8988T (cell line): ENCODE data around the gene SSUH2.
"Not testable (repeated sequence)": the region's sequence is repeated elsewhere in the genome, so short reads cannot be mapped to it uniquely, and the experiment has no call there.

Experiments used
- DNase-seq: peaks from one replicate; pipeline ENCODE4 v3.0.0; 2011

SSUH2 gene

DNA sequence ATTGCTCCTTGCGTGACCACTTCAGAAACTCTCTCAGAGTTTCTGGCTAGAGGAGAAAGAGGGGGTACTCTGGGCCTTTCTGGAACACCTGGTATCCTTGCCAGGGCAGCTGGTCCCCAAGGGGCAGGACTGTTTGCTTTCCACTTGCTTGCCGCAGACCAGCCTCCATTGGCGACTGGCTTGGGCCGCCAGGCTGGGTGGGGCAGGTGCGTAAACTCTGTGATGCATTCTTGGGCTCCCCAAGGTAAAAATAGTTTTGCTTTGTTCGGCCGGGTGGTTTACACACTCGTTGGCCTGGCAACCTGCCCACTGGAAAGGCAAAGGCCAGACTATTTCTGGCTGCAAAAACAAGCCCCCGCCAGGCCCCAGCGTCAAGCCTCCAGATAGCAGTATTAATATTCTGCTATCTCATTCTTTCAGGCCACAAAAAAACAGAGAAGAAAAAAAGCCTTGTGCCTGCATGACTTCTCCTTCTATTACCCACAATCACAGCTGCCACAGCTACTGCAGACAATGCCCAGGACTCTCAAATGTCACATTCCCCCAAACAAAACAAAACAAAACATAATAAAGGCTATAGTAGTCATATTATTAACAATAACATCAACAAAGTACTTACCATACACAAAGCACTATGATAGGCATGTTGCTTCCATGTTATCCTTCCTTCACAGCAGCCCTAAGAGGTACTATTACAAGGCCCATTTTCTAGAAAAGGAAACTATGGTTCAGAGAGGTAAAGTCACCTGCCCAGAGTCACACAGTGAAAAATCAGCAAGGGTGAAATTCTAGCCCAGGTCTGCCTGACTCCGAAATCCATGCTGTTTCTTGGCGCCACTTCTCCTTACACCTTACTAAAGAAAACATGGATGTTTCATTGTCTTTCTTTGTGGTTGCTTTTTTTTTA, 14.0 kb upstream of the SSUH2 start:
- DNase-seq = no peak

DNA sequence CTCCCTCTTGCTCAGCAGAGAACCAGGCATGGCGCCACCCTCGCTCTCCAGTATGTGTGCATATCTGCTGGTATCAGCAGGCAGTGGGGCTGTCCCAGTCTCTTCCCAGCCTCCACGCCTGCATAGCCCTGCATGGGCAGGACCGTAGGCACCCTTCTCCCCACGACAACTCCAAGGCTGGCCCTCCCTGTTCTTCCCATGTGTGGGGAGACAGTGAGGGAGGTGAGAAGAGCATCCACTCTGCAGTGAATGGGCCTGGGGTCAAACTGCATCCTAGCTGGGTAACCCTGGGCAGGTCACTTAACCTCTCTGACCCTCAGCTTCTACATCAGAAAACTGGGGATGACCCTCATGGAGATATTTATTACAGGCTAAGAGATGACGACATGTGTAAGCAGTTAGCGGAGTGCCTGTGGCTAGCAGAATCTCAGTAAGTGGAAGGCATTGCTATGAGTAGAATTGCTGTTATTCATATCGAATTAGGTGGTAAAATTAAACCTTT, 13.3 kb upstream of the SSUH2 start:
- DNase-seq = no peak

DNA sequence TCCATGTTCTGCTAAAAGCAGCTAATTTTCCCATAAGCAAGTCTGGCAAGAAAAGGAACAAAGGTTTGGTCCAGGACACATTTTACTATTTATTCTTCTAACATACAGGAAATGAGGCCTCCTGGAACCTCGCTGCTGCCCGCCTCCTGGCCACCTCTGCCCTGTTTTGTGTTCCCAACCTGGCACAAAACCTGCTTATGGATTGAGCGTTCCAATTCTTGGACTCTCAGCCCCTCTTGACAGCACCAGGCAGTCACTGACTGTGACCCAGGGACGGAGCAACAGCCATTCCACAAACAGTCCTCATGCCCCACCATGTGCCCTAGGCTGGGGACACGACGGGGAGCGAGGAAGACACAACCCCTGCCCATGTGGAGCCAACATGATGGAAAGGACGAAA, 11.6 kb upstream of the SSUH2 start:
- DNase-seq = no peak

DNA sequence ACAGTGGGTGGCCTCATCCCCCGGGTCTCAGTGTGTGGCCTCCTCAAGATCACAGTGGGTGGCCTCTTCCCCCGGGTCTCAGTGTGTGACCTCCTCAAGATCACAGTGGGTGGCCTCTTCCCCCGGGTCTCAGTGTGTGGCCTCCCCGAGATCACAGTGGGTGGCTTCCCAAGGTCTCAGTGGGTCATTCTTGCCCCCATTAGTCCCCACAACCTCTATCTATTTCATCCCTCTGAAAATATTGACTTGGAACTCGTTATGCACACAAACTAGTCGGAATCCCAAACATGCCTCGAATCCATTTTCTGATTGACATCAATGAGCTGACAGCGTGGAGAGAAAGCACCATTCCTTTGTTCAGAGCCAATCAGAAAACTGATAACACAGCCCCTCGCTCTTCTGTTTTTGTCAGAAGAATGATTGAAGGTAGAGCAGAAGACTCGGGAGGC, 10.8 kb upstream of the SSUH2 start:
- no peak for DNase-seq

DNA sequence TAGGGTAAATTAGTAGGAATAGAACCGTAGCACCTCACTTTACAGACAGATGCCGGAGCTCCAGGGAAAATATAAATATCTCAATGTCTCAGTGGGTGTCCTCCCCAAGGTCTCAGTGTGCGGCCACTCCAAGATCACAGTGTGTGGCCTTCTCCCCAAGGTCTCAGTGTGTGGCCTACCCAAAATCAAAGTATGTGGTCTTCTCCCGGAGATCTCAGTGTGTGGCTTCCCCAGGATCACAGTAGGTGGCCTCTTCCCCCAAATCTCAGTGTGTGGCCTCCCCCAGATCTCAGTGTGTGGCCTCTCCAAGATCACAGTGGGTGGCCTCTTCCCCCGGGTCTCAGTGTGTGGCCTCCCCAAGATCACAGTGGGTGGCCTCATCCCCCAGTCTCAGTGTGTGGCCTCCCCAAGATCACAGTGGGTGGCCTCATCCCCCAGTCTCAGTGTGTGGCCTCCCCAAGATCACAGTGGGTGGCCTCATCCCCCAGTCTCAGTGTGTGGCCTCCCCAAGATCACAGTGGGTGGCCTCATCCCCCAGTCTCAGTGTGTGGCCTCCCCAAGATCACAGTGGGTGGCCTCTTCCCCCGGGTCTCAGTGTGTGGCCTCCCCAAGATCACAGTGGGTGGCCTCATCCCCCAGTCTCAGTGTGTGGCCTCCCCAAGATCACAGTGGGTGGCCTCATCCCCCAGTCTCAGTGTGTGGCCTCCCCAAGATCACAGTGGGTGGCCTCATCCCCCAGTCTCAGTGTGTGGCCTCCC, 10.2 kb upstream of the SSUH2 start:
- DNase-seq = not testable (repeated sequence)

DNA sequence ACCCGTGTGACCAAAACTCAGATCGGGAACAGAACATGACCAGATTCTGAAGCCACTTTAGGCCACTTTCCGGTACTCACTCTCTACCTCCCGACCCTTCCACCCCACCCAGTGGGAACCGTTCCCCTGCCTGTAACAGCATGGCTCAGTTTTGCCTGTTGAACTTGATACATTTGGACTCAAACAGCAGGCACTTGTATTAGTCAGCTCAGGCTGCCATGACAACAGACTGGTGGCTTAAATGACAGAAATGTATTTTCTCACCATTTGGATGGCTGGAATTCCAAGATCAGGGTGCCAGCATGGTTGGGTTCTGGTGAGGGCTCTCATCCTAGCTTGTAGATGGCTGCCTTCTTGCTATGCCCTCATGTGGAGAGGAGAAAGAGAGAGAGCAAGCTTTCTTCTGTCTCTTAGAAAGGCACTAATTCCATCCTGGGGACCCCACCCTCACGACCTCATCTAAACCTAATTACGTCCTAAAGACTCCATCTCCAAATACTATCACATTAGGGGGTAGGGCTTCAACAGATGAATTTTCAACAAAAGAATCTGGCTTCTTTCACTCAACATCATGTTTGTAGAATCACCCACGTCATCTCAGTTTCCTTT, 9.3 kb upstream of the SSUH2 start:
- DNase-seq = no peak

DNA sequence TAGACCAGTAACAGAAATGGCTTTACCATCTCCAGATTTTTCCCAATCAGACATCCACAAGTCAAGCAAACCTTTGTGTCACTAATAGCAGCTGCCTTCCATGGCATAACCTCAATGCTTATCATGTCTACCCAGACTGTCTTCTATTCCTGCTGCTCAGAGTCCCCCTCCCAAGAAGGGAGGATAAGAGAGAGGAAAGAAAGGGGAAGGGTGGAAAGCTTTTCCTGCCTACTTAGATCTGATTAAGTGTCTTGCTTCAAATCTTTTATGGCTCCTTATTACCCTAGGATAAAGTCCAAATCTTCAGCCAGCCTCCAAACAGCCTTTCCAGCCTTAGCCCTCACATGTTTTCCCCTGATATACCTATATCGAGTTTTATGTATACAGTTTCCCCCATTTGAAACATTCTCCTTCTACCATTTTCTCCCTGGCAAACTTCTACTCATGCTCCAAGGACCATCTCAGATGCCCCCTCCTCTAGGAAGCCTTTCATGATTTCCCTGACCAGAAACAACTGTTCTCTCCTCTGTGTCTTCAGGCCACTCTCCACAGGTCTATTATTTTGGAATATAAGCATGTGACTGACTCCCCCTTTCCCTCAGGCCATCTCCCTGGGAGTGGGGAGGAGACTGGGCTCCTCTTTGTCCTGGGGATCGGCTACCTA, 7.9 kb upstream of the SSUH2 start:
- DNase-seq = no peak

DNA sequence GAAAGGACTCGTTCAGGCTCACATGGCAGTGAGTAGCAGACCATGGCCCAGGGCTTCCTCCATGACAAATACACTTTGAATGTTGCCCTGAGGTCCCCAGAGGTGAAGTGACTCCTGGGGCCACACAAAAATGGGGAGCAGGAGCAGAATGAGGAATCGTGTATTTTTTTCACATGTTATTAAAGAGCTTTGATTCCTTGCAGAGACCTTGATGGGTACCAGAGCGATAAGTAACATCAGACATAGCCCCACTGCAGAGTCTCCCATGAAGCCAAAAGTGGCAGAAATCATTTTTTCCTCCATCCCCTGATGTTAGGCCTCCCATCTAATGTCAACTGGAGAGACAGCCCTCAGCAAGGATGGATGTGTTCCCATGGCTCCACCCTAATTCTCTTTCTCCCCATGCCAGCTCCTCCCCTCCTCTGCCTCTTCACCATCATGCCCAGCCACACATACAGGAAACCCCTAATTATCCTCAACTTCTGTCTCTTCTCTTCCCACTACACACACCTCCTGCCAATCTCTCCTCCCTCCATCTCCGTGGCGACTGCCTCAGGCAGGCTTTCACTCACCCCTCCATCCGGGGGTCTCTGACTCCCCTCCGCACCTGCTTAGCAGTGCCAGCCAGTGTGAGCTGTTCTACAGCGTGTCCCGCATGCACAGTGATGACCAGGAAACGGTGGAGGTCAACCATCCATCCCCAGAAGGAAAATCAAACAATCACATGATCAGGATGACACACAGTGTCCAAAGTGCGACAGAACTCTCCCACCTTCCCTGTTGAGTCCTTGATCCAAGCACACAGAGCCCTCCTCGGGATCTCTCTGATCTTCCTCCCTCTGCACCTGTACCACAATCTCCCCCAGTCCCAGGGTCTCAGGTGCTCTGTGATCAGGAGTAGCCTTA, 7.1 kb upstream of the SSUH2 start:
- DNase-seq = no peak

DNA sequence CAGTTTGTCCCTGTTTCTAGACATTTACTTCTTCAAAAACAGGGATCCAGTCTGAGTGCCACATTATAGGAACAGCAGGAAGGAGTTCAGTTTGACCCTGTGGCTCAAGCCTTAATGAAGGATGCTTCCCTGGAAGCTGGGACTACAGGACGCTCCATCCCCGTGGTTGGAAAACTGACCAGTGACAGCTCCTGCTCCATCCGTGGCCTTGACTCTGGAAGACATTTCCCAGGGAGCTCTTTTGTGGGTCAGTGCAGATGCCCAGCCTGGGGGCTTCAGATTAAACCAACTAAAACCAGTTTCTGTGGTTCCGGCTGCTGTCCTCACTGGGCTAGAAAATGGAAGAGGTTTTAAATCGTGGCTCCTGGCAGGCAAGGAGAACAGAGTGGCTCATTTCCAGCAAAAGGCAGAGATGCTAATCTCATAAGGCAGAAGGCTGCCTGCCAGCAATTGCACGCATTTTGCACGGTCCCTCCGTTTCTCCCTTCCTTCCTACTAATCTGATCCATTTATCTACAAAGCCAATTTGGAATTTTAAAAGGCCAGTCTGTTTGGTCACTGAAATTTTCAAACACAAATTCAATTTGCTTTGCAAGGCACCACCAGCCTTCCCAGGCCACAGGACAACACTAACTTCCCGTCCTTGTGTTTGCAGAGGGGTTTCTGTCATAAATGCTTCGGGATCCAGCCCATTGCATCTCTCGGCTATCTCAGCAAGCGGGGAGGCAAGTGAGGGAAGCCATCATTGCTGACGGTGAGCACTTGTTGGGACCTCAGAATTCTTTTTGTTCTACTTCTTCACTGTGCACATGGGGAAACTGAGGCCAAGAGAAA, 6.2 kb upstream of the SSUH2 start:
- DNase-seq = no peak

DNA sequence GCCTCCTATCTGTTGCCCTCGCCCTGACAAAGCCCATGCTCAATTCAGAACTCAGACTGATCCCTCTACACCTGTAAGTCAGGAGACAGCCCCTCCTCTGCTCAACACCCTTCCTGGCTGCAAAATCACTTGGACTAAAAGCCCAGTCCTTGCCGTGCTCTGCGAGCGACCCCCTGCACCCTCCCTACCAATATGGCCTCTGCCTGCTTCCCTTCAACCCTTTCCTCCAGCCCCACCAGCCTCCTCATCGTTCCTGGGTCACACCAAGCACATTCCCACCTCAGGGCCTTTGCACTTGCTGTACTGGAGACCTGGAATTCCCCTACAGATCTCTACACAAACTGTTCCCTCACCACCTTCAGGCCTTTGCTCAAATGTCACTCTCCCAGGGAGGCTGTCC, 5.2 kb upstream of the SSUH2 start:
- no peak for DNase-seq

DNA sequence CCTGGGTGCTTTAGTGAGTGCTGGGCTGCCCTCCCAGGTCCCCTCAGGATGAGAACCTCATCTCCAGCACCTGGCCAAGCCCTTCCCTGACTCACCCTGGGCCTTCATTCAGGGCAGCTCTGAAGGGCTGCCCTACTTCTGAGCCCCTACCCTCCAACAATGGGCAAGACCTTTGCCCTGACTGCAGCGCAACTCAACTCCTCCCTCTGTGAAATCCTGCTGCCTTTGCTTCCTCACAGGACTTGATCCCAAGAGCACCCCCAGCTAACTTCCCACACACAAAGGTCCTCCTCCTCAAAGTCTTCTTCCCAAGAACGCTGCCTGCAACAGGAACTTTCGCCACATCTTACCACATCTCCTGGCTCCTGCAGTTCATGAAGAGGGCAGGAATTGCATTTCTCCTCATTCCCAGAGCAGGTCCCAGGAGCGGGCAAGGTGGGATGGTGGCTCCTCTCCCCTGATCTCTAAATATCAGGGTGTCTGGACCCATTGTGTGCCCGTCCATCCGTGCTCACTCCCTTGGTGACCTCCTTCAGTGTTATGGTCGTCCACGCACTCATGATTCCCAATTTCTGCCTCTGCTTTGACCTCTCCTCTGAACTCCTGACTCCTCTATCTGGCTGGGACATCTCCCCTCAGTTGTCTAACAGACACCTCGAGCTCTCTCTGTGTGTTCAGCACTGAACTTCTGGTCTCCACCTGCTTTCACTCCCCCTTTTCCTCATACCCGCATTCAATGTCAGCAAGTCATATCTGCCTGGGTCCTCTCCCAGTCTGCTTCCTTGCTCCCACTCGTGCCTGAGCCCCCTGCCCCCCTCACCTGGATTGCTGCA, 4.5 kb upstream of the SSUH2 start:
- DNase-seq = no peak

DNA sequence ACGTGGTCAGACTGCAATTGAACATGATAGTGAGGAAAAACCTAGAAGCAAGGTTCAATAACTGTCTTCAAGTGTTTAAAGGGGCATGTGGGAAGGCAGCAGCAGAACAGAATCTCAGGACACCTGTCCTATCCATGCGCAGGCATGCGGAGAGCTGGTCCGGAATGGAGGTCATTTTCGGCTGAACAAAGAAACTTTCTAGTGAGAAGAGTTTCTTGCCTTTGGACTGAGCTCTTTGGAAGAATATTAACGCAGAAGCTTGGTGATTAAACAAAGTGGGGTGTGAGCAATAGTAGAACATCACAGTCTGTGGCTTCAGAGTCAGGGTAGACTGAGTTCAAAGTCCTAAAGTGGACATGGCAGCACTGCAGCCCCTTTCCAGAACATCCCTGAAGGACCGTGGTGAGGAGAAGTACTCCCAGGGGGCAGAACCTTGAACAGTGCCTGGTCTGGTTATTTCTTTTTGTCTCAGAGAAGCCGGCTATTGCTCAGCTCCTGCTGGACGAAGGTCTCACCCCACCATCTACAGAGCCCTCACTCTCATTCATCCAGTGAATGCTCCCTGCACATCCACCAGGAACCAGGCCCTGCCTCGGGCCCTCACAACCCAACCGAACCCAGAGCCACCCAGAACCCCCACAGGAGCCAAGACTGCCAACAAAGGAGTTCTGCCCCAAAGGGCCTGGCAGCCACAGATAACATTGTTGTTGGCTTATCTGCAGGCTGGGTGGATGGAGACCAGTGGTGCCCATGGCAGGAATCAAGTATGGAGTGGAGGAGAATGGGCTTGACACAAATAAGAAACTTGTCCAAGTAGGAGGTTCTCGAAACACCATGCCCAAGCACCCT, 2.8 kb upstream of the SSUH2 start:
- no peak for DNase-seq

DNA sequence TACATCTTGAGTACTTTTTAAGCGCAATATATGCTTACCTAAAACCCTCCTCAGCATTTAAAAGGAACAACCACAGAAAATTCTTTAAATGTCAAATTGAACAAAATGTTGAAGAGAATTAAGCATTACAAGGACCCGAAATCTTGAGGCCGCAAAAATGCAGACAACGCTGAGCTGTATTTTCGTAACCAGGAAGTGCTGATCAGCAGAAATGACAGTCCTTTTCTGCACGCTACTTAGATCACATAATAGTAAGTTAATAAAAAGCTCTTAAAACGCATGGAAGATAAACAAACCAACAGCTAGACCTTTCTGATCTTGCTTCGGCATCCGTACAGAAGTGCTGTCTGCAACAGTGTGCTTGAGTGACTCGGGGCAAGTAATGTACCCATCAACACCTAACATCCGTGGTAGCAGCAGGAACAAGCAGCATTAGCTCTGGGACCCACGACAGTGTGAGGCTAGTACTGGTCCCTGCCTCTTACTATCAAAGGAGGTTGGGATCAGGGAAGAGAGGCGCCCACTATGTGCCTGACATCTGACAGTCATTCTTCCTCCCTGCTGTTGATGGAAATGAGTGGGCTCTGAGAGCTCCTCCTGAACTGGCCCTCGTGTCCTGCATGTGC, 1.8 kb upstream of the SSUH2 start:
- no peak for DNase-seq

DNA sequence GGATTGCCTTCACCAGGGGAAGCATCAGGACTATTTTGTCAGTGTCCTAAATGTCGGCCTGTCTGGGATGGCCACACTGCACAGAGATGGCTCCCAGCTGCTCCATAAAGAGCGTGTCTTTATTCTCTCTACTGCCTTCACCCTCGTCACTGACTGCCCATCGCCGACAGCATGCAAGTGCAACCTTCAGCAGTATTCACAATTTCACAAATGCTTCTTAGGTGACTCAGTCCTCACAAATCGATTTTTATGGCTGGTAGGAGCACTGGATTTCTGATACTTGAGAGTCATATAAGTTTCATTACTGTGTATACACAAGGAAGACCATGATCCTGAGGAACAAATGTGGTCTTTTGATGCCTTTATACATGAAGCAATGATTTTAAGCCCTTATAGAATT, 1.1 kb upstream of the SSUH2 start:
- no peak for DNase-seq

DNA sequence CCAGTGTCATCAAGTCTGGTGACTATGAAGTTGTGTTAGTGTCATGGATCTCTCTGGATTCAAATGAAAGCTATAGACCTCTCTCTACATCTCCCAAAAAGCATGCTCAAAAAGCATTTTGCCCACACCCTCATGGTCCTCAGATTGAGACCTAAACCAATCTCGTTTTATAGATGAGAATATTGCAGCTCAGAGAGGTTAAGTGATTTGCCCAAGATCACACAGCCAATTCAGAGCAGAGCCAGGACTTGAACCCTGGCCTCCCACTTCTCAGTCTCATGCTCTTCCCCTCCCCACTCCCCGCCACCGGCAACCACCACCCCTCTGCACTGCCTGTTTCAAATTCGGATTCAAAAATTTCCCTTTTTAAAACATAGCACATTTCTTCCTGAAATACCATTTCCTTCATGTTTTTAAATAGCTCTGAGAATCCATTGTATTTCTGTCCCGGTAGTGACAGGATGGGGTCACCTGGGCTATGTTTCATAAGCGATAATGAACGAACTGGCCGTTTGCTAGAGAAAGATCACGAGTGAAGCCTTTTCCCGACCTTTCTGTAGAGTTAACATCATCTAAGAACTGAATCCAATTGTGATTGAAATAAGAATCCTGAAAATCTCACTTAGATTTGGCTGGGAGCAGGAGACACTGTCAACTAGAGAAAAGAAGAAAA, 769 bp downstream of the SSUH2 start:
- no peak for DNase-seq

DNA sequence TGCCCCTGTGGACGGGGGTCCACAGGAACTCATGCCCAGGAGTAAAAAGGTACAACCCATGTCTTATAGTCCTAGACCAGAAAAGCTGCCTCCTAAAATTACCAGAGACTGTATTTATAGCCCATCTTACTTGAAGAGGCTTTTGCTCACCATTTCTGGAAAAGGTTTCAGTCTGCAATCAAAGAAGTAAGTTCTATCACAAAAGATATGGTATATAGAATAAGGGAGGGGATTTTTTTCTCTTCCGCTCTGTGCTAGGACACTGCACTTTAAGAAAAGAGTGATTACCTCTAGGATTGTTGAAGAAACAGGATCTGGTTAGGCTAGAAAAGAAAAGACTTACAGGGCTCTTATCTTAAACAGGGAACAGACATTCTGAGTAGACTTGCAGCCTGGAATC, 2.6 kb downstream of the SSUH2 start:
- DNase-seq = no peak

DNA sequence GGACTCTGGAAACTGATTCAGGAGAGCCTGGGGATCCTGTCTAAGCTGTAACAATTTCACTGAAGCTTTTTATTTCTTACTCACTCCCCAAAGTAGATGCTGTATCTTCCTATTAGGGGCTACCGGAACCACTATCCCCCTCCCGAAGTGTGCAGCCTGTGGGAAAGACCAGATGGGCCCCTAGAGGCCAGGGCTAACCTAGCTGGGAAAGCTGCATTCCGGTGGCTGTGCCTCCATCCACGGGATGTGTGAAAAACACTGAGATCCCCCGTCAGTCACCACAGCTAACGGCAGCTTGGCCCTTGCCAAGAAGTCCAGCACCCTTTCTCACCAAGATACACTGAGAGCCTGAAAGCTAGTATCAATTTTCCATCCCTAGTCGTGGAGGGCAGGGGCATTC, 3.1 kb downstream of the SSUH2 start:
- no peak for DNase-seq

DNA sequence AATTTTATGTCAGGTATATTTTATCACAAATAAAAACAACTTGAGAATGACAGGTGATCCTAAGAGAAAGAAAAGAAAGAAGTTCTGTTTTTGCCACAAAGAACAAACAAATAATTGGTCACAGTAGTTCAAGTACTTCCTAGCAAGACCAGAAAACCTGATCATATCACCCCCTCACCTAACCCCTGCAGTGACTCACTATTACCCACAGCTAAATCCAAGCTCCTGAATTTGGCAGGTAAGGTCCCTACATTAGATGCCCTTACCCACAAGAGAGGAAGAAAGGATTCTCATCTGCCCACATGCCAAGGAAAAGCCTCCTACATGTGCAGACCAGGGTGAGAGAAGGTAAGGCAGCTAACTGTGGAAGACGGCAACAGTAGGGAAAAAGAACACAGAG, 4.4 kb downstream of the SSUH2 start:
- DNase-seq = no peak
